GM21786 (cell line): ENCODE results near the gene RDM1.

Experiments
- ATAC-seq: cut with Tn5 transposase; IDR thresholded peaks from one replicate; pipeline ENCODE4 v1.9.1; 2021; ENCODE audit not compliant: unreplicated experiment

RDM1 gene

GRCh38 chr17:35934760-35935159, 4.2 kb upstream of the RDM1 start:
- ATAC-seq, result no peak

- no peak for ATAC-seq
These were observed 2.0 kb upstream of the RDM1 start for GRCh38 chr17:35932586-35932985.

- no peak for ATAC-seq
These were observed 1.3 kb upstream of the RDM1 start for GRCh38 chr17:35931794-35932425.

- ATAC-seq, result no peak
These were observed 2.9 kb downstream of the RDM1 start for GRCh38 chr17:35927714-35928113.

GRCh38 chr17:35923609-35924114, 6.9 kb downstream of the RDM1 start:
- no peak for ATAC-seq

- no peak for ATAC-seq
These were observed 10.3 kb downstream of the RDM1 start for GRCh38 chr17:35920229-35920628.

- ATAC-seq, result no peak
These were observed 11.9 kb downstream of the RDM1 start for GRCh38 chr17:35918665-35919064.

GRCh38 chr17:35917519-35918213, 12.9 kb downstream of the RDM1 start:
- ATAC-seq, result no peak

- no peak for ATAC-seq
These were observed 15.2 kb downstream of the RDM1 start for GRCh38 chr17:35915153-35915964.

GRCh38 chr17:35914354-35914753, 16.2 kb downstream of the RDM1 start:
- no peak for ATAC-seq

GRCh38 chr17:35913609-35914008, 17.0 kb downstream of the RDM1 start:
- no peak for ATAC-seq

GRCh38 chr17:35912942-35913341, 17.6 kb downstream of the RDM1 start:
- no peak for ATAC-seq

GRCh38 chr17:35912339-35912912, 18.1 kb downstream of the RDM1 start:
- ATAC-seq, result no peak

GRCh38 chr17:35909408-35909807, 21.2 kb downstream of the RDM1 start:
- no peak for ATAC-seq

GRCh38 chr17:35907691-35908090, 22.9 kb downstream of the RDM1 start:
- ATAC-seq, result no peak

- ATAC-seq, result no peak
These were observed 23.5 kb downstream of the RDM1 start for GRCh38 chr17:35906926-35907637.

GRCh38 chr17:35906191-35906925, 24.2 kb downstream of the RDM1 start:
- no peak for ATAC-seq

GRCh38 chr17:35903451-35903850, 27.1 kb downstream of the RDM1 start:
- no peak for ATAC-seq

GRCh38 chr17:35901631-35902175, 28.9 kb downstream of the RDM1 start:
- no peak for ATAC-seq
